Inferior parietal cortex (tissue), 1 donor: ENCODE measurements around the gene ZMYND19.
"Not testable (repeated sequence)": the region's sequence is repeated elsewhere in the genome, so short reads cannot be mapped to it uniquely, and the experiment has no call there.

Experiments used
- DNase-seq: peaks from one replicate; pipeline ENCODE4 v3.0.0-alpha.2; 2016; ENCODE audit errors: extremely low spot score

ZMYND19 gene

GRCh38 chr9:137588891-137589290 is 1.4 kb downstream of the ZMYND19 start:
- no peak for DNase-seq

DNA sequence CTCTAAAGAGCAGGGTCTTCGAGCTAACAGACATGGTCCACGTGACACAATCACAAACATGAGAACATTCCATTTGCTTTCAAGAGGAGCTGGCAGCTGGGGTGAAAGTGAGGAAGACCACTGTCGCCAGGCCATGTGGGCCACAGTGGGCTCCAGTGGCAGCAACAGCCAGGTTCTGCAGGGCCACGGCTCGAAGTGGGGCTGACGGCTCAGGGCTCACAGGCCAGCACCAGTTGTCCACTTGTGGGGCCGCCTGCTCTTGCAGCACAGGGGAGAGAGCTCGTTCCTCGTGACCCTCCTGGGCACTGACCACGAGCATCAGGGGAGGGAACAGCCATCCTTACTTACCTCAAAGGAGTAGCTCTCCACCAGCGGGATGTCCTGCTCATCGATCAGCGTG is 2.0 kb downstream of the ZMYND19 start:
- no peak for DNase-seq

- DNase-seq, result no peak
These were observed 3.5 kb downstream of the ZMYND19 start for GRCh38 chr9:137586854-137587253.

GRCh38 chr9:137583957-137584356 is 6.4 kb downstream of the ZMYND19 start:
- DNase-seq, result no peak

- no peak for DNase-seq
These were observed 7.0 kb downstream of the ZMYND19 start for GRCh38 chr9:137583347-137583746.

- DNase-seq, result no peak
These were observed 7.9 kb downstream of the ZMYND19 start for GRCh38 chr9:137582286-137582860.

- no peak for DNase-seq
These were observed 8.7 kb downstream of the ZMYND19 start for GRCh38 chr9:137581361-137582285.

DNA sequence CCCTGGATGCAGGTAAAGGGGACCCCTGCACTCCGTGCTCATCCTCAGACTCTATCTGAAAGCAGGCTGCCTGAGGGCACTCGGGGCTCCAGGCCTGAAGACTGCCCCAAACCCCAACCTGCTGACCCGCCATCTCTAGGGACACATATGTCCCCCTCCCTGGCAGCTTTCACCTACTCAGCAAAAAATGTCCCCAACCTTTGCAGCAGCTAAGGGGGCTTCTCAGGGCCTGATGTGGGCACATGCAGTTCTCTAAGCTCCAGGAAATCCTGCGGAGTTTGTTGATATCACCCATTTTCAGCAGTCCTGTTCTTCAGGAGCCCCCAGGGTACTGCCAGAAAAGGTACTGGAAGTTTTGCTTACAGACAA is 9.4 kb downstream of the ZMYND19 start:
- DNase-seq, result no peak

- no peak for DNase-seq
These were observed 9.9 kb downstream of the ZMYND19 start for GRCh38 chr9:137580209-137580953.

- no peak for DNase-seq
These were observed 11.1 kb downstream of the ZMYND19 start for GRCh38 chr9:137579259-137579604.

DNA sequence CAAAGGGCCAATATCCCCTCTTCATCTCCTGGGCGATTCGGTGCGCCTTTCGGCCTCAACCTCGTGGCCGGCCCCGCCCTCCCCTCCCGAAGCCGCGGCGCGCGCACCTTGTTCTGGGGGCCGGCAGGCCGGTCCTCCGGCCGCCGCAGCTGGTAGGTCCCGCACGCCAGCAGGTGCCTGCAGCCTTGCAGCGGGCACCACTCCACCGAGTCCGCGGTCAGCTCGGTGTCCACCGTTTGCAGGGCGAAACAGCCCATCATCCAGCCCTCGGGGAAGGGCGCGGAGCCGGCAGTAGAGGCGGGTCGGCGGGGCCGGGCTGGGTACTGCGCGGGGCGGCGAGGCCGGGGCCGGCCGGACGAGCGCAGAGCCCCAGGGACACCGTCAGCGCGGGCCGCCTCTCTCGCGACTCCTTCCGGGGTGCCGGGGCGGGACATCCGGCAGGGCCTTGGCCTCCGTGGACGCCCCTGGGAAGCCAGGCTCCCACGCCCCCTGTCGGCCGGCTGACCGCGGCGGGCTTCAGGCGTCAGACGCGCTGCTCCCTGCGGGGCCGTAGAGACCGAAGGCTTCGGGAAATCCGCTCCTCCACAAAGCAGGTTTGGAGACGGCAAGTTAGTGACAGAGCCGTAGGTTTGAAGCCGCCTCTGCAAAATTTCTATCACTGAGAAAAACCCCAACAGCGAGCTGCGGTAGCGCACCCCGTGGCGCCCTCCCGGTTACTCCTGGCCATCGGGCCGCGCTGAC is 11.6 kb downstream of the ZMYND19 start, which contains the start of gene DPH7:
Gene DPH7 (minus strand): TSS at position 408 of the 741 bp plus-strand sequence. CDS start 148 bp downstream, at position 260.
- DNase-seq, result peak; percentile 97

- no peak for DNase-seq
These were observed 14.4 kb downstream of the ZMYND19 start for GRCh38 chr9:137575716-137576411.

- DNase-seq, result peak; percentile 24
These were observed 15.0 kb downstream of the ZMYND19 start for GRCh38 chr9:137575364-137575715.

DNA sequence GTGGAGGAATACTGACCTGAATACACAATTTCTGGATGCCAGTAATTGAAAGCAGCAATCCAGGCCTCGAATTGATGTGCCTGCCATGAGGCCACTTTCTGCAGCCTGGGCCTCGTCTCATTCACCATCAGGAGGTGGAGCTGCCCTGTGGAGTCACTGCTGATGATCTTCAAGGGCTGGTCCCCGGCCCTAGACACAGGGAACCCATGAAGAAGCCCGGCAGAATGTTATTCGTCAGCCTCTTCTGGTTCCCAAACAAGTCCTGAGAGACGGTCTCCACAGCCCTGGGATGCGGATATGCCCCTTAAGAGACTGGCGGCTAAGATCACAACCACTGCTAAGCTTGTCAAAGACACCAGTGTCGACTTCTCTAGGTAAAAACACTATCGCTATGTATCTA is 16.1 kb downstream of the ZMYND19 start:
- DNase-seq, result no peak

GRCh38 chr9:137570566-137570965 is 19.7 kb downstream of the ZMYND19 start:
- DNase-seq, result no peak

DNA sequence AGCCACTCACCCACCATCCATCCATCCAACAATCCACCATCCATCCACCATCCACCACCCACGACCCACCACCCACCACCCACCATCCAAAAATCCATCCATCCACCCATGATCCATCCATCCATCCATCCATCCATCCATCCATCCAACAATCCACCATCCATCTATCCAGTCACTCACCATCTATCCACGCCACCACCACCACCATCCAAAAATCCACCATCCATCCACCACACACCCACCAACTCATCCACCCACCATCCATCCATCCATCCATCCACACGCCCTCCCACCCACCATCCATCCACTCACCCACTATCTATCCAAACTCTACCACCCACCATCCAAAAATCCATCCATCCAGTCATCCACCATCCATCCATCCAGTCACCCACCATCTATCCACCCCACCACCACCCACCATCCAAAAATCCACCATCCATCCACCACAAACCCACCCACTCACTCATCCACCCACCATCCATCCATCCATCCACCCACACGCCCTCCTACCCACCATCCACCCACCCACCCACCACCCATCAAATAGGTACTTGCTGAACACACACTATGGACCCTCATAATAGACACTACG is 20.6 kb downstream of the ZMYND19 start:
- no peak for DNase-seq

DNA sequence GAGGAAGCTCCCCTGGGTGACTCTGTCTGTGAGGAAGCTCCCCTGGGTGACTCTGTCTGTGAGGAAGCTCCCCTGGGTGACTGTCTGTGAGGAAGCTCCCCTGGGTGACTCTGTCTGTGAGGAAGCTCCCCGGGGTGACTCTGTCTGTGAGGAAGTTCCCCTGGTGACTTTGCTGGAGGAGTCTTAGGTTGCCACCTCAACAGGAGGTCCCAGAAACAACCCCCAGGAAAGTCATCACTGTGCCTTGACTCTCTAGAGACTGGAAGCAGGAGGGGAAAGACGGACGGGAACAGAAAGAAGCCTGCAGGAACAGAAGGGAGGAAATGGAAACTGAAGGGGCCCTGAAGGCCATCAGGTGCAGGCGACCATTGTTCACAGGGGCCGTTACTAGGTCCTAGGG is 21.9 kb downstream of the ZMYND19 start:
- not testable (repeated sequence) for DNase-seq

DNA sequence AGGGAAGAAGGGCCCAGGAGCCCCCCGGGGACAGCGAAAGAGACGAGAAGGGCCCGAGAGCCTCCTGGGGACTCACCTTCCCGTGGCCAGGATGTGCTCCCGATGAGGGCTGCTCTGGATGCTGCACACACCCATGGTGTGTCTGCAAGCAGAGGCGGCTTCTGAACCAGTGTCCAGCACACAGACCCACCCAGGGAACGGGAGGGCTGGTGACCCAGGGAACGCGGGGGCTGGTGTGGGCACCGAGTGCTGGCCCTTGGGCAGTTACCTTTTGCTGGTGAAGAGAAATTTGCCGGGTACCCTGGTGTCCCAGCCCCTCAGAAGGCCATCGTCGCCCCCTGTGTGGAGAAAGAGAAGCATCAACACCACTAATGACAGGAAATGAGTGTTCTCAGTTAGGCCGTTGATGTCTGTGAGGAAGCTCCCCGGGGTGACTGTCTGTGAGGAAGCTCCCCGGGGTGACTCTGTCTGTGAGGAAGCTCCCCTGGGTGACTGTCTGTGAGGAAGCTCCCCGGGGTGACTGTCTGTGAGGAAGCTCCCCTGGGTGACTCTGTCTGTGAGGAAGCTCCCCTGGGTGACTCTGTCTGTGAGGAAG is 25.4 kb downstream of the ZMYND19 start:
- no peak for DNase-seq

DNA sequence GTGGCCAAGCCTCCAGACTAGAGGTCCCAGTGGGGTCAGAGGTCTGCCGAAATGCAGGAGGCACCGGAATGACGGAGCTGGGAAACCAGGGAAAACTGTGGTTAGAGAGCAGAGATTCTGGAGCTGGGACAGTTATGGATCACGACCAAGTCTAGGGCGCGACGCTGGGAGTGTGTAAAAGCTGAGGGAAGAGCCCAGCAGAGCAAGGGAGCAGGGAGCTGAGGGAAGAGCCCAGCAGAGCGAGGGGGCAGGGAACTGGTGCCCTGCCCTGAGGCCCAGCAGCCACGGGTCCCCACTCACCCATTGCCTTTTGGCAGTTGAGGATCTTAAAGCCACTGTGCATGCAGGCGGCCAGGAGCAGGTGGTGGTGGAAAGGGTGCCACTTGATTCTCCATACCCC is 26.2 kb downstream of the ZMYND19 start:
- no peak for DNase-seq

DNA sequence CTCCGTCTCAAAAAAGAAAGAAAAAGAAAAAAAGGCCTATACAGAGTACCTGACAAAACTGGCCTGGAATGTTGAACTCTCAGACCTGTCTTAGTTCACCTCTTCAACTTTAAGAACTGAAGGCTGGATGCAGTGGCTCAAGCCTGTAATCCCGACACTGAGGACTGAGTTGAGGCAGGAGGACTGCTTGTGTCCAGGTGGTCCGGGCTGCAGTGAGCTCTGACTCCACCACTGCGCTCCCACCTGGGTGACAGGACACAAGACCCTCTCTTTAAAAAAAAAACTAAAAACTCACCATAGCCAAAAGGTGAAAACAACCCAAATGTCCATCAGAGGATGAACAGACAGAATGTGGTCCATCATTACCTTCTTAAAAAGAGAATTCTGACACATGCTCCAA is 32.2 kb downstream of the ZMYND19 start:
- DNase-seq, result no peak
